Measurements from ENCODE around the gene ANGPTL3.

DNA sequence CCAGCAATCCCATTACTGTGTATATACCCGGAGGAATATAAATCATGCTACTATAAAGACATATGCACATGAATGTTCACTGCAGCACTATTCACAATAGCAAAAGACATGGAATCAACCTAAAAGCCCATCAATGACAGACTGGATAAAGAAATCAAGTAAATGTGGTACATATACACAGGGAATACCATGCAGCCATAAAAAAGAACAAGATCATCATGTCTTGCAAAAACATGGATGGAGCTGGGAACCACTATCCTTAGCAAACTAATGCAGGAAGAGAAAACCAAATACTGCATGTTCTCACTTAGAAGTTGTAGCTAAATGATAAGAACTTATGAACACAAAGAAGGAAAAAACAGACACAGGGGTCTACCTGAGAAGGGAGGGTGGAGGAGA is 6.4 kb upstream of the ANGPTL3 start:
- TF ChIP-seq, protein P1, sequence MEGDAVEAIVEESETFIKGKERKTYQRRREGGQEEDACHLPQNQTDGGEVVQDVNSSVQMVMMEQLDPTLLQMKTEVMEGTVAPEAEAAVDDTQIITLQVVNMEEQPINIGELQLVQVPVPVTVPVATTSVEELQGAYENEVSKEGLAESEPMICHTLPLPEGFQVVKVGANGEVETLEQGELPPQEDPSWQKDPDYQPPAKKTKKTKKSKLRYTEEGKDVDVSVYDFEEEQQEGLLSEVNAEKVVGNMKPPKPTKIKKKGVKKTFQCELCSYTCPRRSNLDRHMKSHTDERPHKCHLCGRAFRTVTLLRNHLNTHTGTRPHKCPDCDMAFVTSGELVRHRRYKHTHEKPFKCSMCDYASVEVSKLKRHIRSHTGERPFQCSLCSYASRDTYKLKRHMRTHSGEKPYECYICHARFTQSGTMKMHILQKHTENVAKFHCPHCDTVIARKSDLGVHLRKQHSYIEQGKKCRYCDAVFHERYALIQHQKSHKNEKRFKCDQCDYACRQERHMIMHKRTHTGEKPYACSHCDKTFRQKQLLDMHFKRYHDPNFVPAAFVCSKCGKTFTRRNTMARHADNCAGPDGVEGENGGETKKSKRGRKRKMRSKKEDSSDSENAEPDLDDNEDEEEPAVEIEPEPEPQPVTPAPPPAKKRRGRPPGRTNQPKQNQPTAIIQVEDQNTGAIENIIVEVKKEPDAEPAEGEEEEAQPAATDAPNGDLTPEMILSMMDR (IDR thresholded peaks at IDR 0.05), result no peak
- no peak for TF ChIP-seq POLR2A (IDR thresholded peaks at IDR 0.05)
